Breast epithelium (tissue), 4 donors: Measurements from ENCODE around the gene PTPN14. TPM values are rescaled to one million over a fixed set of nuclear protein-coding genes. Genes with fewer than 3 reads are reported as not detected.
"Not testable (repeated sequence)": the region's sequence is repeated elsewhere in the genome, so short reads cannot be mapped to it uniquely, and the experiment has no call there.

Experiments used
- DNase-seq, 2 donors: peaks; one replicate each; pipeline ENCODE4 v3.0.0-alpha.2; 2019; ENCODE audit warnings: low spot score in 2 of 2
- H3K27ac ChIP-seq, 2 donors: fragments of 200-600 bp; sonication (generic) in 1 of 2; one replicate each; pipeline ENCODE4 v1.5.1; 2016 to 2019; ENCODE audit warnings: mild to moderate bottlenecking in 1 of 2
- H3K27me3 ChIP-seq, 2 donors: fragments of 200-600 bp; sonication (generic) in 1 of 2; one replicate each; pipeline versions ENCODE4 v1.5.1 to v1.6.0; 2017 to 2019; ENCODE audit warnings: control low read depth in 1 of 2, mild to moderate bottlenecking in 1 of 2
- H3K36me3 ChIP-seq: fragments of 200-600 bp; one replicate; pipeline ENCODE4 v1.5.1; 2019
- H3K4me1 ChIP-seq, 2 donors: fragments of 200-600 bp; sonication (generic); one replicate each; pipeline ENCODE4 v1.5.1; 2016 to 2019; ENCODE audit warnings: control low read depth in 1 of 2
- H3K4me3 ChIP-seq, 3 donors: fragments of 200-600 bp; sonication (generic); 1 replicate in 2 of 3; 2 replicates in 1 of 3; pipeline ENCODE4 v1.5.1; 2016 to 2019; ENCODE audit warnings: mild to moderate bottlenecking in 3 of 3, moderate library complexity in 2 of 3
- H3K9me3 ChIP-seq, 2 donors: fragments of 200-600 bp; sonication (generic) in 1 of 2; one replicate each; pipeline ENCODE4 v1.5.1; 2016 to 2019; ENCODE audit warnings: control low read depth in 1 of 2
- POLR2A ChIP-seq: fragments of 450-650 bp; IDR thresholded peaks from one replicate; pipeline ENCODE4 v1.6.1; 2016; ENCODE audit warnings: antibody characterized with exemption, mild to moderate bottlenecking, moderate library complexity
- POLR2AphosphoS5 ChIP-seq, 3 donors: sonication (generic); formaldehyde crosslinking; IDR thresholded peaks; one replicate each; pipeline ENCODE4 v1.6.1; 2017; ENCODE audit warnings: antibody characterized with exemption in 3 of 3
- intact Hi-C: fragments of 100-400 bp; cut with DNase I; formaldehyde crosslinking; loops from one replicate; pipeline ENCODE4 v1.15.1; 2023; ENCODE audit warnings: low total_unique reads
- total RNA-seq, 3 donors: library from RNA; depleted of rRNA; stranded (reverse); fragments of >200 nt; gene quantifications; one replicate each; pipeline ENCODE4 v1.1.0, GENCODE V29; 2016
- TF ChIP-seq, protein P1 (sequence below), 3 donors: fragments of 450-650 bp; IDR thresholded peaks; one replicate each; pipeline ENCODE4 v1.5.1; 2016 to 2017; ENCODE audit warnings: antibody characterized with exemption in 3 of 3, mild to moderate bottlenecking in 3 of 3, moderate library complexity in 3 of 3

The PTPN14 gene
- total RNA-seq, 3 donors from 2014 or later, result 30.4 to 57.4 (median 49.5) TPM

DNA sequence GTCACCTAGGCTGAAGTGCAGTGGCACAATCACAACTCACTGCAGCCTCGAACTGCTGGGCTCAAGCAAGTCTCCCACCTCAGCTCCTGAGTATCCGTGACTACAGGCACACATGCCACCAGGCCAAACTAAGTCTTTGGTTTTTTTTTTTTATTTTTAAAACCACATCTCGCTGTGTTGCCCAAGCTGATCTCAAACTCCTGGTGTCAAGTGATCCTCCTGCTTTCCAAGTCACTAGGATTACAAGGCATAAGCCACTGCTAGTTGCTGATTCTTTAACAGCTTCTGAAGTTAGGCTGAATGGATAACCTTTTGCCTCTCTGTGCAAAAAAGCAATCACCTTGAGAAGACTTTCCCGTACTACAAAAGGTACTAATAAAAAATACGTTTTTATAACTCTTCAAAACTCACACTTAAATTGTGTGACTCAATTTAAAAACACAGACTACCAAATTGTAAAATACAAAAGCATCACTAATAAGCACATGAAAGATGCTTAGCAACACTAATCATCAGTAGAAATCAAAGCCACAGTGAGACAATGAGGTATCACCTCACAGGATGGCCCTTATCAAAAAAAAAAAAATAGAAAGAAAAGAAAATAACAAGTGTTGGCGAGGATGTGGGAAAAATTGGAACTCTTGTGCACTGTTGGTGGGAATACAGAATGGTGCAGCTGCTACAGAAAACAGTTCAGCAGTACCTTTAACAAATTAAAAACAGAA lies 40.3 kb downstream of the PTPN14 start:
- H3K4me3 ChIP-seq, result no peak overlapping the region
- no peaks in the 10 kb centered on the region for H3K4me1 ChIP-seq
- TF ChIP-seq POLR2AphosphoS5 (IDR thresholded peaks at IDR 0.05), result no peak
- TF ChIP-seq POLR2A, result no peak
- TF ChIP-seq, protein P1, sequence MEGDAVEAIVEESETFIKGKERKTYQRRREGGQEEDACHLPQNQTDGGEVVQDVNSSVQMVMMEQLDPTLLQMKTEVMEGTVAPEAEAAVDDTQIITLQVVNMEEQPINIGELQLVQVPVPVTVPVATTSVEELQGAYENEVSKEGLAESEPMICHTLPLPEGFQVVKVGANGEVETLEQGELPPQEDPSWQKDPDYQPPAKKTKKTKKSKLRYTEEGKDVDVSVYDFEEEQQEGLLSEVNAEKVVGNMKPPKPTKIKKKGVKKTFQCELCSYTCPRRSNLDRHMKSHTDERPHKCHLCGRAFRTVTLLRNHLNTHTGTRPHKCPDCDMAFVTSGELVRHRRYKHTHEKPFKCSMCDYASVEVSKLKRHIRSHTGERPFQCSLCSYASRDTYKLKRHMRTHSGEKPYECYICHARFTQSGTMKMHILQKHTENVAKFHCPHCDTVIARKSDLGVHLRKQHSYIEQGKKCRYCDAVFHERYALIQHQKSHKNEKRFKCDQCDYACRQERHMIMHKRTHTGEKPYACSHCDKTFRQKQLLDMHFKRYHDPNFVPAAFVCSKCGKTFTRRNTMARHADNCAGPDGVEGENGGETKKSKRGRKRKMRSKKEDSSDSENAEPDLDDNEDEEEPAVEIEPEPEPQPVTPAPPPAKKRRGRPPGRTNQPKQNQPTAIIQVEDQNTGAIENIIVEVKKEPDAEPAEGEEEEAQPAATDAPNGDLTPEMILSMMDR (IDR thresholded peaks at IDR 0.05), result no peak
- intact Hi-C loops, result no loop called here
- DNase-seq, result no peak
- H3K27ac ChIP-seq, result no peak overlapping the region
- H3K36me3 ChIP-seq, result no peaks in the 10 kb centered on the region
- no peaks in the 10 kb centered on the region for H3K27me3 ChIP-seq
- H3K9me3 ChIP-seq, result no peaks in the 10 kb centered on the region

DNA sequence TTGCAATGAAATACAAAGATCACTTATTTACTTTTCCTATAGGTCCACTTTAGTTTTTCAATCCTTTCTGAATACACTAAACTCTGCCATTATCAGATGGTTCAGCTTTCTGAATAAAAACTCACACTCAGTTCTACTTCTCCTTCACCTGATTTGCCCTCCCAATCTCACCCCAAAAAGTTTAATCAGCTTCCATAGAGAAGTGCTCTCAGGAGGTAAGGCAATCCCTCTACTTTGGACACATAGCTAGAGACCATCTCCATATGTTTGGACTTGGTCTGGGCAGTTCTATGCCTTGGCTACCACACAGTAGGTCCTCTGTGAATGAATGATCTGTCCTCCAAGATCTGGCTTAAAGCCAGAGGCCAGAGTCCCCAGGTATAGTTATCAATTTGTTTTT lies 40.9 kb downstream of the PTPN14 start:
- Histone ChIP-seq H3K27me3 (no peaks in the 10 kb centered on the region), H3K9me3 (no peaks in the 10 kb centered on the region), H3K4me1 (no peaks in the 10 kb centered on the region), H3K36me3 (no peaks in the 10 kb centered on the region), H3K27ac (no peak overlapping the region), H3K4me3 (no peak overlapping the region)
- intact Hi-C loops, result no loop called here
- TF ChIP-seq POLR2A, result no peak
- TF ChIP-seq, protein P1 (IDR thresholded peaks at IDR 0.05), result no peak
- no peak for TF ChIP-seq POLR2AphosphoS5 (IDR thresholded peaks at IDR 0.05)
- DNase-seq, result no peak

DNA sequence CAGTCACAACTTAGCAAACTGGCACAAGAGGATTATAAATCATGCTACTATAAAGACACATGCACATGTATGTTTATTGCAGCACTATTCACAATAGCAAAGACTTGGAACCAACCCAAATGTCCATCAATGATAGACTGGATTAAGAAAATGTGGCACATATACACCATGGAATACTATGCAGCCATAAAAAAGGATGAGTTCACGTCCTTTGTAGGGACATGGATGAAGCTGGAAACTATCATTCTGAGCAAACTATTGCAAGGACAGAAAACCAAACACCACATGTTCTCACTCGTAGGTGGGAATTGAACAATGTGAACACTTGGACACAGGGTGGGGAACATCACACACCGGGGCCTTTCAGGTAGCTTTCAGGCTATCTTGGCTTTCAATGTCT lies 41.8 kb downstream of the PTPN14 start:
- H3K36me3 ChIP-seq, H3K27ac ChIP-seq, DNase-seq, intact Hi-C loops, H3K4me1 ChIP-seq, H3K27me3 ChIP-seq, H3K9me3 ChIP-seq, H3K4me3 ChIP-seq: not testable (repeated sequence)

DNA sequence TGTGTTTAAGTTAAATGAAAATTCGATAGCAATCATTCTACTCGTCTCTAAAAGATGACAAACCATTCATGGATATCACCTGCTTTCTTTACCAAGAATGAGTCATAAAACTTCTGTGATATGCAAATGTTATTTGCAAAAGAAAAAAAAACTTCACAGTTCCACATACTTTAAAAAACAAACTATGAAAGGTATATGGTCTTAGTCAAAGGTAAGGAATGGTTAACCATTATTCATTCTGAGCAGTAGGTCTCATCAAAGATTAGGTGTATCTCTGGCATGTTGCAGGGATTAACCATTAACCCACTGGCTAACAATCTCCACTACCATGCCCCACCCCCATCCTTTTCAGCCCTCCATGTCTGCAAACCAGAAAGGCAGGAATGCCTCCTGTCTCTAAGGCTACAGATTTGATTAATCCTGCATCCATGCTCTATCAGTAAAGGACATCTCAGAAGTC lies 44.4 kb downstream of the PTPN14 start:
- intact Hi-C loops, result no loop called here
- Histone ChIP-seq H3K27ac (no peak overlapping the region), H3K36me3 (no peaks in the 10 kb centered on the region), H3K9me3 (no peaks in the 10 kb centered on the region), H3K27me3 (no peaks in the 10 kb centered on the region), H3K4me3 (no peak overlapping the region), H3K4me1 (no peaks in the 10 kb centered on the region)
- DNase-seq, result no peak
- TF ChIP-seq POLR2A, result no peak

DNA sequence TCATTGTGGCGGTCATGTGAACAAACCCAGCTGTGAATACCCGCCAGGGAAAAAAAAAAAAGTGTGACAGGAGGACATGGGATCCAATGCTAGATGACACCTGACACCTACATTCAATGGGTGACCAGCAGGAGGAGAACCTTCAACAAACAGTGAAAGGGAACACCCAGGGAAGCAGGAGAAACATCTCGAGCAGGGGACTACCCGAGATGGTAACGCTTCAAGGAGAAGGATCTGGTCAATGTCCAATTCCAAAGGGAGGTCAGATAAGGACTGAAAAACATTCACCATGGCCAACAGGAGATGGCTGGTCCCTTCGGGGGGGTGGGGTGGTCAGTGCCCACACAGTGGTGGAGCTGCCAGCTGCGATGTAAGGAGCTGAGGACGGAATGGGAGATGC lies 46.3 kb downstream of the PTPN14 start:
- Histone ChIP-seq H3K4me1 (no peaks in the 10 kb centered on the region), H3K36me3 (no peaks in the 10 kb centered on the region), H3K9me3 (no peaks in the 10 kb centered on the region), H3K4me3 (no peak overlapping the region), H3K27ac (no peak overlapping the region), H3K27me3 (no peaks in the 10 kb centered on the region)
- no peak for DNase-seq
- TF ChIP-seq POLR2AphosphoS5 (IDR thresholded peaks at IDR 0.05) (no peak), POLR2A (no peak)
- TF ChIP-seq, protein P1 (IDR thresholded peaks at IDR 0.05), result no peak
- intact Hi-C loops, result no loop called here

DNA sequence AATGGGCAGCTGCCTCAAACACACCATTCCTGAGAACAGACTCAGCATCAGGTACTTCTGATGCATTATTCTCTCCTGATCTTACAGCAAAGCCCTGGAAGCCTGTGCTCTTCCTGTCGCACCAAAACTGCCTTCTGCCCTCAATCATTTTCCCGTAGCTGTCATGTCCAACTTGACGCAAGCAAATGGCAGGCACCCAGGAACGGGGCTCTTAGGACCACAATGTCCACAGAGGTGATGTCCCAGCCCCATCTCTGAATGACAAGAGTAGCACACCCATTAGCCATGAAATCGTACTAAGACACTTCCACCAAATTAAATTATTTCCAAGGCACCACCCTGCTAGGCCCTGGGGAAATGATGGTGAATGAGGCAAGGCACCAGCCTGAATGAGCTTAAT lies 47.1 kb downstream of the PTPN14 start:
- H3K27me3 ChIP-seq, result no peaks in the 10 kb centered on the region
- no peaks in the 10 kb centered on the region for H3K9me3 ChIP-seq
- H3K36me3 ChIP-seq, result no peaks in the 10 kb centered on the region
- no peak for TF ChIP-seq POLR2A
- TF ChIP-seq POLR2AphosphoS5 (IDR thresholded peaks at IDR 0.05), result no peak
- TF ChIP-seq, protein P1 (IDR thresholded peaks at IDR 0.05), result no peak
- H3K4me1 ChIP-seq, result no peaks in the 10 kb centered on the region
- no peak overlapping the region for H3K27ac ChIP-seq
- no peak overlapping the region for H3K4me3 ChIP-seq
- DNase-seq, result no peak
- intact Hi-C loops, result no loop called here
